Esophagus muscularis mucosa (tissue), 4 donors: ENCODE results near the gene ANXA5.

Source experiments
- CTCF ChIP-seq, 3 experiments: fragments of 200-600 bp in 2 of 3; fragments of 450-650 bp in 1 of 3; sonication (generic) in 2 of 3; IDR thresholded peaks; one replicate each; pipeline ENCODE4 v1.5.1; 2017 to 2019; ENCODE audit warnings: antibody characterized with exemption in 3 of 3, mild to moderate bottlenecking in 2 of 3, moderate library complexity in 1 of 3
- EP300 ChIP-seq: sonication (generic); formaldehyde crosslinking; IDR thresholded peaks from one replicate; pipeline ENCODE4 v1.6.1; 2017; ENCODE audit warnings: antibody characterized with exemption
- POLR2A ChIP-seq: fragments of 450-650 bp; IDR thresholded peaks from one replicate; pipeline ENCODE4 v1.6.1; 2017; ENCODE audit warnings: antibody characterized with exemption, moderate library complexity, mild to moderate bottlenecking, low read depth
- POLR2AphosphoS5 ChIP-seq, 2 donors: sonication (generic); formaldehyde crosslinking; IDR thresholded peaks; one replicate each; pipeline ENCODE4 v1.6.1; 2017; ENCODE audit warnings: antibody characterized with exemption in 2 of 2

GRCh38 chr4:121677524-121677923 lies 19.3 kb downstream of the ANXA5 start:
- TF ChIP-seq EP300 (no peak), CTCF (IDR thresholded peaks at IDR 0.05) (no peak), POLR2A (no peak), POLR2AphosphoS5 (IDR thresholded peaks at IDR 0.05) (no peak)
